Prostate gland (tissue), 2 donors: Measurements from ENCODE around the gene COL12A1.

Experiments
- CTCF ChIP-seq, 4 experiments: fragments of 200-600 bp in 2 of 4; fragments of 450-650 bp in 2 of 4; sonication (generic) in 2 of 4; IDR thresholded peaks; 1 replicate in 3 of 4; 2 replicates in 1 of 4; pipeline ENCODE4 v1.5.1; 2016 to 2019; ENCODE audit warnings: antibody characterized with exemption in 4 of 4, mild to moderate bottlenecking in 2 of 4, moderate library complexity in 2 of 4
- POLR2A ChIP-seq: fragments of 450-650 bp; IDR thresholded peaks from one replicate; pipeline ENCODE4 v1.6.1; 2016; ENCODE audit warnings: antibody characterized with exemption, mild to moderate bottlenecking
- POLR2AphosphoS5 ChIP-seq: sonication (generic); formaldehyde crosslinking; IDR thresholded peaks from one replicate; pipeline ENCODE4 v1.6.1; 2017; ENCODE audit warnings: antibody characterized with exemption

GRCh38 chr6:75208298-75209183, 2.7 kb upstream of the COL12A1 start:
- TF ChIP-seq CTCF (IDR thresholded peaks at IDR 0.05) (peak; percentile 47 to 89 (median 84)), POLR2AphosphoS5 (peak; percentile 47), POLR2A (no peak)
